ENCODE results near the gene PLEKHO2.

- TF ChIP-seq ZFP30 (CRISPR knock-in tag; IDR thresholded peaks at IDR 0.05): no peak
- no peak for TF ChIP-seq ZC3H10 (CRISPR knock-in tag; IDR thresholded peaks at IDR 0.05)
- no peak for TF ChIP-seq POU6F1 (CRISPR knock-in tag; IDR thresholded peaks at IDR 0.05; ENCODE audit: borderline replicate concordance, low read depth)
- TF ChIP-seq, protein P1, sequence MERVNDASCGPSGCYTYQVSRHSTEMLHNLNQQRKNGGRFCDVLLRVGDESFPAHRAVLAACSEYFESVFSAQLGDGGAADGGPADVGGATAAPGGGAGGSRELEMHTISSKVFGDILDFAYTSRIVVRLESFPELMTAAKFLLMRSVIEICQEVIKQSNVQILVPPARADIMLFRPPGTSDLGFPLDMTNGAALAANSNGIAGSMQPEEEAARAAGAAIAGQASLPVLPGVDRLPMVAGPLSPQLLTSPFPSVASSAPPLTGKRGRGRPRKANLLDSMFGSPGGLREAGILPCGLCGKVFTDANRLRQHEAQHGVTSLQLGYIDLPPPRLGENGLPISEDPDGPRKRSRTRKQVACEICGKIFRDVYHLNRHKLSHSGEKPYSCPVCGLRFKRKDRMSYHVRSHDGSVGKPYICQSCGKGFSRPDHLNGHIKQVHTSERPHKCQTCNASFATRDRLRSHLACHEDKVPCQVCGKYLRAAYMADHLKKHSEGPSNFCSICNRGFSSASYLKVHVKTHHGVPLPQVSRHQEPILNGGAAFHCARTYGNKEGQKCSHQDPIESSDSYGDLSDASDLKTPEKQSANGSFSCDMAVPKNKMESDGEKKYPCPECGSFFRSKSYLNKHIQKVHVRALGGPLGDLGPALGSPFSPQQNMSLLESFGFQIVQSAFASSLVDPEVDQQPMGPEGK (CRISPR knock-in tag; IDR thresholded peaks at IDR 0.05; ENCODE audit: borderline replicate concordance): no peak
- TF ChIP-seq, protein P2, sequence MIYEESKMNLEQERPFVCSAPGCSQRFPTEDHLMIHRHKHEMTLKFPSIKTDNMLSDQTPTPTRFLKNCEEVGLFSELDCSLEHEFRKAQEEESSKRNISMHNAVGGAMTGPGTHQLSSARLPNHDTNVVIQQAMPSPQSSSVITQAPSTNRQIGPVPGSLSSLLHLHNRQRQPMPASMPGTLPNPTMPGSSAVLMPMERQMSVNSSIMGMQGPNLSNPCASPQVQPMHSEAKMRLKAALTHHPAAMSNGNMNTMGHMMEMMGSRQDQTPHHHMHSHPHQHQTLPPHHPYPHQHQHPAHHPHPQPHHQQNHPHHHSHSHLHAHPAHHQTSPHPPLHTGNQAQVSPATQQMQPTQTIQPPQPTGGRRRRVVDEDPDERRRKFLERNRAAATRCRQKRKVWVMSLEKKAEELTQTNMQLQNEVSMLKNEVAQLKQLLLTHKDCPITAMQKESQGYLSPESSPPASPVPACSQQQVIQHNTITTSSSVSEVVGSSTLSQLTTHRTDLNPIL (CRISPR knock-in tag; IDR thresholded peaks at IDR 0.05; ENCODE audit: low read depth): no peak
- TF ChIP-seq CSDC2 (CRISPR knock-in tag; IDR thresholded peaks at IDR 0.05): no peak
- TF ChIP-seq ISL1 (CRISPR knock-in tag; IDR thresholded peaks at IDR 0.05): no peak
- TF ChIP-seq ZNF565 (CRISPR knock-in tag; conservative IDR thresholded peaks at IDR 0.05; ENCODE audit: low read depth): no peak
- TF ChIP-seq RARB (CRISPR knock-in tag; IDR thresholded peaks at IDR 0.05): no peak
- no peak for TF ChIP-seq TCF4 (CRISPR knock-in tag; IDR thresholded peaks at IDR 0.05; ENCODE audit: borderline replicate concordance)
- no peak for TF ChIP-seq ZNF70 (CRISPR knock-in tag; IDR thresholded peaks at IDR 0.05)
- TF ChIP-seq OSR1 (CRISPR knock-in tag; IDR thresholded peaks at IDR 0.05): no peak
Observed at GRCh38 chr15:64891561-64891960, 49.8 kb downstream of the PLEKHO2 start.
